Kidney (tissue), 14 donors: ENCODE results near the gene OR1F1. TPM values are rescaled to one million over a fixed set of nuclear protein-coding genes. Genes with fewer than 3 reads are reported as not detected.

Experiments
- DNase-seq, 5 donors: peaks; one replicate each; pipeline ENCODE4 v3.0.0-alpha.2; 2013 to 2020
- FAIRE-seq: peaks from 2 replicates; lab custom pipeline; 2012; peaks lifted over from hg19 to GRCh38; lab: Jason Lieb, UNC
- H3K27ac ChIP-seq, 2 donors: one replicate each; pipeline ENCODE4 v1.7.0; 2013; ENCODE audit warnings: low read depth in 2 of 2, low read length in 2 of 2, inconsistent platforms in 1 of 2
- H3K27me3 ChIP-seq: one replicate; pipeline ENCODE4 v1.7.1; 2013; ENCODE audit warnings: low read length, inconsistent platforms; ENCODE audit not compliant: control insufficient read depth, insufficient read depth
- H3K36me3 ChIP-seq, 3 donors: one replicate each; pipeline versions ENCODE4 v1.7.0 to v1.7.1; 2013; ENCODE audit warnings: low read length in 3 of 3, control low read depth in 1 of 3, inconsistent platforms in 1 of 3; ENCODE audit not compliant: insufficient read depth in 3 of 3, control insufficient read depth in 2 of 3
- H3K4me1 ChIP-seq, 3 donors: one replicate each; pipeline versions ENCODE4 v1.7.0 to v1.7.1; 2013; ENCODE audit warnings: low read length in 3 of 3, inconsistent platforms in 1 of 3, low read depth in 1 of 3; ENCODE audit not compliant: control insufficient read depth in 2 of 3, insufficient read depth in 2 of 3
- H3K4me3 ChIP-seq, 3 donors: one replicate each; pipeline versions ENCODE4 v1.7.0 to v1.8.1; 2013; ENCODE audit warnings: low read length in 3 of 3, control low read depth in 1 of 3, inconsistent platforms in 1 of 3
- H3K9ac ChIP-seq, 3 donors: one replicate each; pipeline versions ENCODE4 v1.7.0 to v1.7.1; 2013; ENCODE audit warnings: low read length in 3 of 3, control low read depth in 1 of 3, inconsistent platforms in 1 of 3
- H3K9me3 ChIP-seq, 3 donors: one replicate each; pipeline versions ENCODE4 v1.7.0 to v1.7.1; 2013; ENCODE audit warnings: low read length in 3 of 3, control low read depth in 1 of 3, inconsistent platforms in 1 of 3; ENCODE audit not compliant: control insufficient read depth in 2 of 3, insufficient read depth in 1 of 3
- CTCF ChIP-seq: IDR thresholded peaks from 3 replicates; pipeline ENCODE4 v1.5.1; 2012; ENCODE audit warnings: mild to moderate bottlenecking, moderate library complexity, borderline replicate concordance; ENCODE audit not compliant: insufficient read depth; ENCODE audit errors: extremely low read depth
- intact Hi-C: fragments of 100-400 bp; cut with DNase I; formaldehyde crosslinking; loops from one replicate; pipeline ENCODE4 v1.11.1; 2022
- polyA plus RNA-seq: library from polyadenylated mRNA; stranded (reverse); fragments of 350-450 nt; fragmentation: Illumina TruSeq; extraction: RNeasy Lipid Tissue Mini Kit (QIAGEN cat#74804); gene quantifications from one replicate; pipeline ENCODE4 v1.2.3, GENCODE V29; 2014; ENCODE audit warnings: low read depth, low replicate concordance; ENCODE audit not compliant: insufficient read depth
- total RNA-seq: library from RNA; stranded (reverse); fragmentation: NEBNext Ultra II Directional; extraction: Animal tissue kit (Norgen Biotek cat#: 25700); gene quantifications from one replicate; pipeline ENCODE4 v1.2.1, GENCODE V29; 2021
- donor health status: control.
- donor health status: control.
- donor health status: control.
- donor health status: control.
- donor health status: control.
- donor health status: DM: yes; HTN: yes; CAD: no.
- donor health status: Normal renal cell carcinoma (clear cell type).

OR1F1 gene
- total and polyA plus RNA-seq, 2 donors from 2014 or later = not detected

GRCh38 chr16:3212567-3212966 is 24.6 kb downstream of the OR1F1 start:
- Histone ChIP-seq H3K4me3 (no peak overlapping the region), H3K4me1 (no peaks in the 10 kb centered on the region), H3K9ac (no peak overlapping the region), H3K36me3 (no peaks in the 10 kb centered on the region), H3K9me3 (peaks cover 0 to 2% (median 0%) of the 10 kb centered on the region in 3 donors), H3K27me3 (no peaks in the 10 kb centered on the region), H3K27ac (no peak overlapping the region)
- DNase-seq (no peak), FAIRE-seq (no peak)
- no peak for TF ChIP-seq CTCF
- intact Hi-C loops = no loop called here

GRCh38 chr16:3214904-3215600 is 27.0 kb downstream of the OR1F1 start:
- no peak overlapping the region for H3K27ac ChIP-seq
- no peak for FAIRE-seq

GRCh38 chr16:3215601-3216262 is 27.7 kb downstream of the OR1F1 start:
- H3K27me3 ChIP-seq = no peaks in the 10 kb centered on the region
- FAIRE-seq (no peak), DNase-seq (no peak)
- H3K9ac ChIP-seq = no peak overlapping the region
- intact Hi-C loops = no loop called here
- H3K4me3 ChIP-seq = no peak overlapping the region
- H3K4me1 ChIP-seq = no peaks in the 10 kb centered on the region
- peaks cover 0 to 2% (median 0%) of the 10 kb centered on the region in 3 donors for H3K9me3 ChIP-seq
- H3K27ac ChIP-seq = no peak overlapping the region
- no peaks in the 10 kb centered on the region for H3K36me3 ChIP-seq
- TF ChIP-seq CTCF = no peak

More at GRCh38 chr16:3214904-3215600, 27.0 kb downstream of the OR1F1 start:
- Histone ChIP-seq H3K9me3 (peaks cover 0 to 2% (median 0%) of the 10 kb centered on the region in 3 donors), H3K4me3 (no peak overlapping the region), H3K36me3 (no peaks in the 10 kb centered on the region), H3K4me1 (no peaks in the 10 kb centered on the region), H3K27me3 (no peaks in the 10 kb centered on the region), H3K9ac (no peak overlapping the region)
- DNase-seq = no peak
- intact Hi-C loops = no loop called here
- TF ChIP-seq CTCF = no peak
